GM12878 (cell line): Measurements from ENCODE around the gene BLCAP. TPM values are rescaled to one million over a fixed set of nuclear protein-coding genes. Genes with fewer than 3 reads are reported as not detected.

Source experiments
- ATAC-seq: fragments of 200-7000 bp; cut with Tn5 transposase; 3 replicates; pipeline ENCODE4 v1.9.1; 2020; ENCODE audit warnings: mild to moderate bottlenecking, moderate library complexity
- BruUV-seq: library from RNA; stranded (reverse); fragments of 400-500 nt; replicated peaks from 2 replicates; lab custom pipeline; 2021; lab: Mats Ljungman, UMichigan
- CTCF ChIA-PET: fragments of 300-600 bp; sonication (Branson Sonifier 250); formaldehyde crosslinking; extraction: SDS; loops from one replicate; lab custom pipeline; 2021; ENCODE audit warnings: inconsistent platforms; lab: Yijun Ruan, JAX
- POLR2A ChIA-PET: fragments of 350-600 bp; formaldehyde crosslinking; extraction: SDS; loops from one replicate; lab custom pipeline; 2021; ENCODE audit warnings: inconsistent platforms; lab: Charles Lee
- RAD21 ChIA-PET: fragments of 300-600 bp; sonication (Branson Sonifier 250); formaldehyde crosslinking; loops from one replicate; lab custom pipeline; 2023; ENCODE audit warnings: antibody characterized with exemption; ENCODE audit not compliant: unreplicated experiment; lab: Charles Lee
- SMC1A ChIA-PET: fragments of 300-600 bp; sonication (Branson Sonifier 250); formaldehyde crosslinking; loops from one replicate; lab custom pipeline; 2023; ENCODE audit not compliant: unreplicated experiment, uncharacterized antibody; lab: Charles Lee
- DNase-seq: peaks from one replicate; pipeline ENCODE4 v3.0.0-alpha.2; 2011; ENCODE audit warnings: low read depth, low spot score
- FAIRE-seq: peaks from 3 replicates; lab custom pipeline; 2011; peaks lifted over from hg19 to GRCh38; lab: Jason Lieb, UNC
- H2AFZ ChIP-seq: 2 replicates; pipeline ENCODE4 v1.6.0; 2011; ENCODE audit warnings: low read depth, low read length, control low read depth; ENCODE audit not compliant: control insufficient read depth
- H3K27ac ChIP-seq: 2 replicates; pipeline ENCODE4 v1.5.1; 2011; ENCODE audit warnings: control low read depth; ENCODE audit not compliant: control insufficient read depth, insufficient read depth
- H3K27me3 ChIP-seq, 2 experiments: replicated peaks in 1 of 2; 2 replicates each; pipeline versions ENCODE4 v1.6.0 to v1.6.1; 2011; ENCODE audit warnings: low read length in 1 of 2; ENCODE audit not compliant: control insufficient read depth in 2 of 2, insufficient read depth in 2 of 2
- H3K36me3 ChIP-seq, 2 experiments: 2 replicates each; pipeline ENCODE4 v1.5.1; 2011; ENCODE audit warnings: low read length in 1 of 2; ENCODE audit not compliant: control insufficient read depth in 2 of 2, insufficient read depth in 2 of 2
- H3K4me1 ChIP-seq: 2 replicates; pipeline ENCODE4 v1.6.1; 2011; ENCODE audit warnings: mild to moderate bottlenecking, low read length, moderate library complexity, mixed read lengths; ENCODE audit not compliant: control insufficient read depth, insufficient read depth
- H3K4me2 ChIP-seq: 2 replicates; pipeline ENCODE4 v1.6.0; 2011; ENCODE audit warnings: control low read depth; ENCODE audit not compliant: control insufficient read depth, insufficient read depth
- H3K4me3 ChIP-seq: fragments of 200-600 bp; sonication (generic); 2 replicates; pipeline ENCODE4 v1.5.1; 2016
- H3K79me2 ChIP-seq: 2 replicates; pipeline ENCODE4 v1.6.0; 2011; ENCODE audit warnings: low read length; ENCODE audit not compliant: control insufficient read depth, insufficient read depth
- H3K9ac ChIP-seq: 2 replicates; pipeline ENCODE4 v1.8.0; 2011; ENCODE audit warnings: low read length, control low read depth, mixed read lengths; ENCODE audit not compliant: control insufficient read depth, insufficient read depth
- H3K9me3 ChIP-seq: replicated peaks from 3 replicates; pipeline ENCODE4 v1.5.1; 2011; ENCODE audit warnings: mild to moderate bottlenecking, low read length; ENCODE audit not compliant: control insufficient read depth, insufficient read depth
- H4K20me1 ChIP-seq: 2 replicates; pipeline ENCODE4 v1.6.0; 2011; ENCODE audit not compliant: control insufficient read depth, insufficient read depth
- KDM1A ChIP-seq: fragments of 200-600 bp; sonication (generic); IDR thresholded peaks from 2 replicates; pipeline ENCODE4 v1.6.1; 2016; ENCODE audit warnings: borderline replicate concordance
- ZBTB33 ChIP-seq: fragments of 450-650 bp; IDR thresholded peaks from 2 replicates; pipeline ENCODE4 v1.6.1; 2017; ENCODE audit warnings: mild to moderate bottlenecking
- WGBS: methylation state at CpG from one replicate; pipeline ENCODE4 v1.1.6; 2016; ENCODE audit warnings: low lambda C conversion rate; ENCODE audit not compliant: insufficient replicate concordance, insufficient coverage; ENCODE audit errors: missing lambda C conversion rate; 5-methylcytosine and 5-hydroxymethylcytosine counted together
- in situ Hi-C: fragments of 300-500 bp; cut with MboI; formaldehyde crosslinking; loops from 9 replicates; pipeline ENCODE4 v1.14.3; 2018; ENCODE audit warnings: mixed read lengths
- intact Hi-C: fragments of 100-400 bp; cut with micrococcal nuclease; formaldehyde crosslinking; loops from one replicate; pipeline ENCODE4 v1.14.2; 2022; ENCODE audit not compliant: unreplicated experiment
- polyA plus RNA-seq, 11 experiments: library from polyadenylated mRNA; depleted of rRNA in 4 of 11; unstranded in 6 of 11; stranded (reverse) in 5 of 11; fragments of >200 nt; fragmentation: Nextera tagmentation in 4 of 11; fragmentation: Illumina TruSeq in 1 of 11; extraction: Ambion mirVana in 4 of 11; extraction: Trizol in 1 of 11; gene quantifications; 1 replicate in 1 of 11; 2 replicates in 10 of 11; pipeline versions ENCODE4 v1.2.1 to v1.2.3, GENCODE V29; 2011 to 2016; ENCODE audit warnings: inconsistent platforms in 2 of 11, missing spikeins in 2 of 11, low read depth in 1 of 11
- total RNA-seq, 4 experiments: library from RNA; depleted of rRNA in 3 of 4; stranded (reverse); fragments of >200 nt in 3 of 4; fragmentation: Illumina TruSeq in 1 of 4; extraction: Trizol in 1 of 4; gene quantifications; 2 replicates each; pipeline versions ENCODE4 v1.2.1 to v1.2.3, GENCODE V29; 2013 to 2021

Gene BLCAP
- total and polyA plus RNA-seq, 10 of the 15 experiments (the other 5 are each of a cell fraction or from before 2014, with no cell fraction given), result 24.6 to 62.3 (median 47.3) TPM

GRCh38 chr20:37521061-37521771, 6.5 kb downstream of the BLCAP start, which contains the start of gene NNAT:
NNAT (plus strand) TSS chr20:37521250; CDS start chr20:37521332, 82 bp downstream.
- ChIA-PET POLR2A (interaction anchor here (0.7 kb wide), 1 partner anchor 39 kb away, joined by 3 read pairs; no protein-coding TSS in a partner anchor), RAD21 (no interaction called here)
- peaks cover 7% of the 10 kb centered on the region for H4K20me1 ChIP-seq

More at GRCh38 chr20:37521061-37521771, 6.5 kb downstream of the BLCAP start, which contains the start of gene NNAT:
- peaks cover 28% of the 10 kb centered on the region for H3K79me2 ChIP-seq
- DNase-seq (no peak), FAIRE-seq (no peak), ATAC-seq (no peak)
- CTCF ChIA-PET, result no interaction called here
- no peak within 1 kb of the TSS for H3K4me2 ChIP-seq
- TF ChIP-seq ZBTB33, result 0 out of 2 replicates have a peak, but pooled peaks have one; percentile 18
- no peak for TF ChIP-seq KDM1A
- no peak within 1 kb of the TSS for H2AFZ ChIP-seq
- no peak within 1 kb of the TSS for H3K27ac ChIP-seq
- peaks cover 0 to 9% of the 10 kb centered on the region in 2 experiments; a peak in 3 of 4 replicates for H3K36me3 ChIP-seq
- H3K27me3 ChIP-seq, result no peaks in the 10 kb centered on the region
- H3K9ac ChIP-seq, result no peak within 1 kb of the TSS
- H3K4me3 ChIP-seq, result no peak within 1 kb of the TSS
- peaks cover 14% of the 10 kb centered on the region for H3K4me1 ChIP-seq
- in situ Hi-C loops, result no loop called here
- SMC1A ChIA-PET, result interaction anchor here (0.5 to 0.7 kb wide), 2 partner anchors 255 to 1755 kb away, joined by 4 read pairs; no protein-coding TSS in a partner anchor
- no TSS peak for BruUV-seq
- intact Hi-C loops, result no loop called here
- 98% methylated on average over 45 of the region's 69 CpGs for WGBS
- no peaks in the 10 kb centered on the region for H3K9me3 ChIP-seq
